Gastroesophageal sphincter (tissue), 4 donors: ENCODE results near the gene SEPTIN7. TPM values are rescaled to one million over a fixed set of nuclear protein-coding genes. Genes with fewer than 3 reads are reported as not detected.
A peak's percentile ranks its signal among the peaks of the same experiment; 100 is the strongest.

ENCODE experiments used
- ATAC-seq: fragments of 150-250 bp; one replicate; pipeline ENCODE4 v1.9.1; 2016; ENCODE audit warnings: mild to moderate bottlenecking, moderate library complexity
- H3K27ac ChIP-seq, 4 donors: fragments of 200-600 bp; sonication (generic) in 3 of 4; 1 replicate in 3 of 4; 2 replicates in 1 of 4; pipeline ENCODE4 v1.5.1; 2016 to 2019
- H3K27me3 ChIP-seq: fragments of 200-600 bp; sonication (generic); one replicate; pipeline ENCODE4 v1.5.1; 2019
- H3K36me3 ChIP-seq, 2 donors: fragments of 200-600 bp; sonication (generic); one replicate each; pipeline ENCODE4 v1.5.1; 2019; ENCODE audit warnings: control low read depth in 1 of 2
- H3K4me1 ChIP-seq, 3 donors: fragments of 200-600 bp; sonication (generic); 1 replicate in 2 of 3; 2 replicates in 1 of 3; pipeline ENCODE4 v1.5.1; 2016 to 2019; ENCODE audit warnings: control low read depth in 2 of 3
- H3K4me3 ChIP-seq, 2 donors: fragments of 200-600 bp; sonication (generic); one replicate each; pipeline ENCODE4 v1.5.1; 2019; ENCODE audit warnings: mild to moderate bottlenecking in 1 of 2, moderate library complexity in 1 of 2
- H3K9me3 ChIP-seq, 3 donors: fragments of 200-600 bp; sonication (generic); one replicate each; pipeline ENCODE4 v1.5.1; 2017 to 2019; ENCODE audit warnings: control low read depth in 2 of 3
- CTCF ChIP-seq, 4 experiments: fragments of 200-600 bp in 2 of 4; fragments of 450-650 bp in 2 of 4; sonication (generic) in 1 of 4; IDR thresholded peaks; one replicate each; pipeline ENCODE4 v1.5.1; 2017 to 2019; ENCODE audit warnings: antibody characterized with exemption in 4 of 4, mild to moderate bottlenecking in 2 of 4, moderate library complexity in 2 of 4
- EP300 ChIP-seq: sonication (generic); formaldehyde crosslinking; IDR thresholded peaks from one replicate; pipeline ENCODE4 v1.6.1; 2017; ENCODE audit warnings: antibody characterized with exemption, mild to moderate bottlenecking
- POLR2A ChIP-seq, 2 donors: fragments of 450-650 bp; IDR thresholded peaks; one replicate each; pipeline ENCODE4 v1.6.1; 2017; ENCODE audit warnings: antibody characterized with exemption in 2 of 2, mild to moderate bottlenecking in 2 of 2, moderate library complexity in 1 of 2
- POLR2AphosphoS5 ChIP-seq: sonication (generic); formaldehyde crosslinking; IDR thresholded peaks from one replicate; pipeline ENCODE4 v1.6.1; 2017; ENCODE audit warnings: antibody characterized with exemption
- WGBS, 2 donors: methylation state at CpG; one replicate each; pipeline ENCODE4 v1.1.5; 2018; ENCODE audit warnings: low coverage in 1 of 2; 5-methylcytosine and 5-hydroxymethylcytosine counted together
- total RNA-seq, 4 donors: library from RNA; depleted of rRNA; stranded (reverse); fragments of >200 nt; gene quantifications; one replicate each; pipeline ENCODE4 v1.1.0, GENCODE V29; 2016

Gene SEPTIN7
- total RNA-seq, 4 donors from 2014 or later: 267 to 536 (median 334) TPM

DNA sequence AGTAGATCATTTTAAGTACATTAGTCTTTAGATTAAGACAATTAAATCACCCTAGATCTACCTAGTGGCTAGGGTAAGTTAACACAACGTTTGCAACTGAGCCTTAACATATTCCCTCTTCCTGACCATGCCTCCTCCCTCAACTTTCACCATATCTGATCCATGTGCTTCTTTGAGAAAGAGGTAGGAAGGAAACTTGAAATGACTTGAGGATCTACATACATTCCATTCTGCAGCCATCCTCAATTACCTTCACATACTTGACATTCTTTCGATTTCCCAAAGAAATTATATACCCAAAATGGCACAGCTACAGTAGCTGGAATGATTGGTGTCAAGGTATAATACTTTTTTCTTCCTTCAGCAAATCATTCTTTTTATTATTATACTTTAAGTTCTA lies 12.9 kb upstream of the SEPTIN7 start:
- 55 to 63% methylated on average over 2 of the region's 2 CpGs for WGBS, 2 donors
- Histone ChIP-seq H3K36me3 (no peaks in the 10 kb centered on the region), H3K4me3 (no peak overlapping the region), H3K9me3 (peaks cover 0 to 8% (median 0%) of the 10 kb centered on the region in 3 donors), H3K27me3 (no peaks in the 10 kb centered on the region), H3K4me1 (peaks cover 0 to 10% (median 0%) of the 10 kb centered on the region in 3 donors), H3K27ac (no peak overlapping the region)
- no peak for TF ChIP-seq CTCF (IDR thresholded peaks at IDR 0.05)
- TF ChIP-seq EP300: no peak
- no peak for TF ChIP-seq POLR2AphosphoS5
- no peak for TF ChIP-seq POLR2A (IDR thresholded peaks at IDR 0.05)
- ATAC-seq: no peak

GRCh38 chr7:35792472-35792871 lies 8.4 kb upstream of the SEPTIN7 start:
- H3K27ac ChIP-seq: peak overlapping the region in 1 of 4 donors; percentile 21

DNA sequence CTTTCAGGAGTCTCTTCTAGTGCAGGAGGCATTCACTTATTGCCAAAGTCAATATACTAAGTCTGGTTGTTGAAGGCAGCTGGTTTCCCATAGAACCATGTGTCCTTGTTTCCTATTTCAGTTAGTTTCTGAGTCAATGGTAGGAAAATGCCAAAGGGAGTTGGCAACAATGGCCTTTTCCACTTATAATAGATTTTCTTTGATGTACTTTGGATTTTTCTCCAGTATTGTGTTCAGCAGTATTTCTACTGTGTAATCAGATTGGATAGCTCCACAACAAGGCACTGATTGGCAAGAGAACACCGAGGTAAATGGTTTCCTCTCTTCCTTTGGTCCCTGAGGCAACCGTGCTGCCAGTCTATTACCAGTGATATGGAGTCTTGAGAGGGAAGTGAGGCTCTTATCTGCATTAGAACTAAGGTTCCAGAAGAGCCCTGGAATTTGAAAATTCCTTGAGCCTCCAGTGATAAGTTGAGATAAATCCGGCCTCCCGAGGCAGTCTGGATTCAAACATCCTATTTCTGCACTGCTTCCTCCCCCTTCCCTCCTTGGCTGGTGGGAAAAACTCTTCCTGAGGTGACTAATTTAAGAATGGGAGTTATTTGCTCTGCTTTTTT lies 7.9 kb upstream of the SEPTIN7 start:
- ATAC-seq: peak; percentile 51
- WGBS, 2 donors: 35 to 67% methylated on average over 3 to 4 of the region's 4 CpGs
- no peak overlapping the region for H3K4me3 ChIP-seq

More at GRCh38 chr7:35792472-35792871, 8.4 kb upstream of the SEPTIN7 start:
- peaks cover 0 to 8% (median 0%) of the 10 kb centered on the region in 3 donors for H3K9me3 ChIP-seq
- H3K36me3 ChIP-seq: no peaks in the 10 kb centered on the region
- no peak overlapping the region for H3K4me3 ChIP-seq
- TF ChIP-seq POLR2AphosphoS5 (no peak), EP300 (no peak), POLR2A (IDR thresholded peaks at IDR 0.05) (no peak), CTCF (IDR thresholded peaks at IDR 0.05) (no peak)
- peak; percentile 10 for ATAC-seq
- 67% methylated on average over 1 of the region's 1 CpG; no CpG with 5 or more reads in 1 of the 2 donors for WGBS, 2 donors
- no peaks in the 10 kb centered on the region for H3K27me3 ChIP-seq
- peaks cover 0 to 18% (median 0%) of the 10 kb centered on the region in 3 donors for H3K4me1 ChIP-seq

GRCh38 chr7:35797311-35797710 lies 3.5 kb upstream of the SEPTIN7 start:
- H3K36me3 ChIP-seq: no peaks in the 10 kb centered on the region
- 81 to 91% methylated on average over 4 to 5 of the region's 5 CpGs for WGBS, 2 donors

More for the DNA sequence above, 7.9 kb upstream of the SEPTIN7 start:
- Histone ChIP-seq H3K36me3 (no peaks in the 10 kb centered on the region), H3K4me1 (peaks cover 0 to 18% (median 0%) of the 10 kb centered on the region in 3 donors), H3K27ac (peak overlapping the region in 3 of 4 donors; percentile 16 to 27 (median 21)), H3K9me3 (peaks cover 0 to 8% (median 0%) of the 10 kb centered on the region in 3 donors), H3K27me3 (no peaks in the 10 kb centered on the region)
- TF ChIP-seq CTCF (IDR thresholded peaks at IDR 0.05) (no peak), POLR2AphosphoS5 (no peak), EP300 (no peak), POLR2A (IDR thresholded peaks at IDR 0.05) (no peak)

More at GRCh38 chr7:35797311-35797710, 3.5 kb upstream of the SEPTIN7 start:
- Histone ChIP-seq H3K27ac (no peak overlapping the region), H3K27me3 (no peaks in the 10 kb centered on the region), H3K9me3 (no peaks in the 10 kb centered on the region), H3K4me1 (peaks cover 0 to 28% (median 0%) of the 10 kb centered on the region in 3 donors), H3K4me3 (no peak overlapping the region)
- ATAC-seq: no peak
- TF ChIP-seq POLR2A (IDR thresholded peaks at IDR 0.05): no peak
- TF ChIP-seq CTCF (IDR thresholded peaks at IDR 0.05): no peak
- no peak for TF ChIP-seq EP300
